ENCODE results near the gene TSPAN18.

The TSPAN18 gene

DNA sequence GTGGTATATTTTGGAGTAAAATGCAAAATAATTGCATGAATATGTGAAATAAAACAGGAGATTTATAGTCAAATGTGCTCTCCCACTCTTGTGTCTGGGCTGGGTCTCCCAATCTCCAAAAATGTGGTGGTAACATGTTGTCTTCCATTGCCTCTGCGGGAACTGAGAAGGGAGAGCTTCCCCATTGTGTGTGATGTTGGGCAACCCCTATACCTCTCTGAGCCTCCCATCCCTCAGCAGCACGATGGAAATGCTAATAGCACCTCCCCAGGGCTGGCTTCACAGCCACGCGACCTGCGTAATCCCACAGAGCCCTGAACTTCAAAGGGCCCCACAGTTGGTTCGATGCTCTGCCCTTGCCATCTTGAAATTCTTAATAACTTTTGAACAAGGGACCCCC lies 151.9 kb downstream of the TSPAN18 start:
- no peak overlapping the region for H3K27ac ChIP-seq (ENCODE audit: low read depth, low read length)
- peaks cover 6% of the 10 kb centered on the region for H3K27me3 ChIP-seq (ENCODE audit: control insufficient read depth, low read length)
- TF ChIP-seq, protein P1, sequence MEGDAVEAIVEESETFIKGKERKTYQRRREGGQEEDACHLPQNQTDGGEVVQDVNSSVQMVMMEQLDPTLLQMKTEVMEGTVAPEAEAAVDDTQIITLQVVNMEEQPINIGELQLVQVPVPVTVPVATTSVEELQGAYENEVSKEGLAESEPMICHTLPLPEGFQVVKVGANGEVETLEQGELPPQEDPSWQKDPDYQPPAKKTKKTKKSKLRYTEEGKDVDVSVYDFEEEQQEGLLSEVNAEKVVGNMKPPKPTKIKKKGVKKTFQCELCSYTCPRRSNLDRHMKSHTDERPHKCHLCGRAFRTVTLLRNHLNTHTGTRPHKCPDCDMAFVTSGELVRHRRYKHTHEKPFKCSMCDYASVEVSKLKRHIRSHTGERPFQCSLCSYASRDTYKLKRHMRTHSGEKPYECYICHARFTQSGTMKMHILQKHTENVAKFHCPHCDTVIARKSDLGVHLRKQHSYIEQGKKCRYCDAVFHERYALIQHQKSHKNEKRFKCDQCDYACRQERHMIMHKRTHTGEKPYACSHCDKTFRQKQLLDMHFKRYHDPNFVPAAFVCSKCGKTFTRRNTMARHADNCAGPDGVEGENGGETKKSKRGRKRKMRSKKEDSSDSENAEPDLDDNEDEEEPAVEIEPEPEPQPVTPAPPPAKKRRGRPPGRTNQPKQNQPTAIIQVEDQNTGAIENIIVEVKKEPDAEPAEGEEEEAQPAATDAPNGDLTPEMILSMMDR (IDR thresholded peaks at IDR 0.05; ENCODE audit: low read depth, low read length, poor library complexity, severe bottlenecking): no peak
- no peak for TF ChIP-seq EZH2phosphoT487 (IDR thresholded peaks at IDR 0.05; ENCODE audit: borderline replicate concordance, low read length)
- no peak overlapping the region for H3K4me3 ChIP-seq (ENCODE audit: low read length)
- no peaks in the 10 kb centered on the region for H3F3A ChIP-seq (ENCODE audit: control insufficient read depth, insufficient read depth)
- no peaks in the 10 kb centered on the region for H3K36me3 ChIP-seq (ENCODE audit: control insufficient read depth, low read length)
- no peaks in the 10 kb centered on the region for H4K20me1 ChIP-seq (ENCODE audit: control insufficient read depth, insufficient read depth, low read depth, low read length)
- H3K79me2 ChIP-seq (ENCODE audit: control insufficient read depth, low read length): no peaks in the 10 kb centered on the region
- no peaks in the 10 kb centered on the region for H3K9me3 ChIP-seq (ENCODE audit: control insufficient read depth, insufficient read depth, low read length)
- H3K9me2 ChIP-seq (replicated peaks; ENCODE audit: control insufficient read depth, low read length): no peaks in the 10 kb centered on the region
- no peak overlapping the region for H3K4me2 ChIP-seq (ENCODE audit: low read length)
- H3K4me1 ChIP-seq (ENCODE audit: control insufficient read depth, low read length): no peaks in the 10 kb centered on the region

DNA sequence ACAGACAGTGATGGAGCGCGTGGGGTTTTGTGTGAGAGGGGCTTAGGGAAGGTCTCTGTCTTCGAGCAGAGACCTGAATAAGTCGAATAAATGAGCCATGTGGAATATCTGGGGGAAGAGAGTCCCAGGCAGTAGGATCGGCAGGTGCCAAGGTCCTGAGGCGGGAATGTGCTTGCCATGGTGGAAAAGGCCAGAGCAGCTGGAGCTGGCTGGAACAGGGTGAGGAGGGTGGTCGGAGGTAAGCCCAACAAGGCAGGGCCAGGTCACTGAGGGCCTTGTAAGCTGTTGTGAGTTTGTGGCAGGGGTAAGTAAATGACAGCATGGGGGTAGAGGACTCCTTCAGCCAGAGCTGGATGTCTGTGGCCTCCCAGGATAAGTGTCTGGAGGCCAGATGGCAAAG lies 152.7 kb downstream of the TSPAN18 start:
- Histone ChIP-seq H3K9me2 (replicated peaks; ENCODE audit: control insufficient read depth, low read length) (no peaks in the 10 kb centered on the region), H4K20me1 (ENCODE audit: control insufficient read depth, insufficient read depth, low read depth, low read length) (no peaks in the 10 kb centered on the region), H3K4me2 (ENCODE audit: low read length) (no peak overlapping the region), H3F3A (ENCODE audit: control insufficient read depth, insufficient read depth) (no peaks in the 10 kb centered on the region), H3K27me3 (ENCODE audit: control insufficient read depth, low read length) (peaks cover 9% of the 10 kb centered on the region), H3K36me3 (ENCODE audit: control insufficient read depth, low read length) (no peaks in the 10 kb centered on the region), H3K4me3 (ENCODE audit: low read length) (no peak overlapping the region), H3K9me3 (ENCODE audit: control insufficient read depth, insufficient read depth, low read length) (no peaks in the 10 kb centered on the region), H3K79me2 (ENCODE audit: control insufficient read depth, low read length) (no peaks in the 10 kb centered on the region), H3K27ac (ENCODE audit: low read depth, low read length) (no peak overlapping the region), H3K4me1 (ENCODE audit: control insufficient read depth, low read length) (no peaks in the 10 kb centered on the region)
- TF ChIP-seq, protein P1 (IDR thresholded peaks at IDR 0.05; ENCODE audit: low read depth, low read length, poor library complexity, severe bottlenecking): no peak
- no peak for TF ChIP-seq EZH2phosphoT487 (IDR thresholded peaks at IDR 0.05; ENCODE audit: borderline replicate concordance, low read length)

DNA sequence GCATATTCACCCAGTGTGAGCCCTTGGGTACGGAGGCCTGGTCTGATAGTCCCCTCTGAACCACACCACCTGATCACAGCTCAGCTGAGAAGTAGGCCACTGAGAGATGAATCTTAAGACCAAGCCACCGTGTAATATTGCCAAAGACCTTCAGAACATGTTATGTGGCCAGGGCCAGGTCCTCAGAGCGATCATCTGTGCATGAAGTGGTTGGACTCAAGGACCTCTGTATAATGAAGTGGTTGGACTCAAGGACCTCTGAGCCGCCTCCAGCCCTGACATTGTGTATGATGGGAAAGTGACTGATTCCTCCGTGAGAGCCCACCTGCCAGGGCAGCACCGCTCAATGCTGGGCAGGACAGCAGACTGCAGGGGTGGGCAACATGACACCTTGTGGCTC lies 153.7 kb downstream of the TSPAN18 start:
- Histone ChIP-seq H3K4me3 (ENCODE audit: low read length) (no peak overlapping the region), H3K27me3 (ENCODE audit: control insufficient read depth, low read length) (peaks cover 9% of the 10 kb centered on the region), H3K9me2 (replicated peaks; ENCODE audit: control insufficient read depth, low read length) (no peaks in the 10 kb centered on the region), H3K4me1 (ENCODE audit: control insufficient read depth, low read length) (no peaks in the 10 kb centered on the region), H4K20me1 (ENCODE audit: control insufficient read depth, insufficient read depth, low read depth, low read length) (no peaks in the 10 kb centered on the region), H3K4me2 (ENCODE audit: low read length) (no peak overlapping the region), H3K9me3 (ENCODE audit: control insufficient read depth, insufficient read depth, low read length) (no peaks in the 10 kb centered on the region), H3K27ac (ENCODE audit: low read depth, low read length) (no peak overlapping the region), H3K36me3 (ENCODE audit: control insufficient read depth, low read length) (no peaks in the 10 kb centered on the region), H3K79me2 (ENCODE audit: control insufficient read depth, low read length) (no peaks in the 10 kb centered on the region), H3F3A (ENCODE audit: control insufficient read depth, insufficient read depth) (no peaks in the 10 kb centered on the region)
- no peak for TF ChIP-seq EZH2phosphoT487 (IDR thresholded peaks at IDR 0.05; ENCODE audit: borderline replicate concordance, low read length)
- TF ChIP-seq, protein P1 (IDR thresholded peaks at IDR 0.05; ENCODE audit: low read depth, low read length, poor library complexity, severe bottlenecking): no peak

DNA sequence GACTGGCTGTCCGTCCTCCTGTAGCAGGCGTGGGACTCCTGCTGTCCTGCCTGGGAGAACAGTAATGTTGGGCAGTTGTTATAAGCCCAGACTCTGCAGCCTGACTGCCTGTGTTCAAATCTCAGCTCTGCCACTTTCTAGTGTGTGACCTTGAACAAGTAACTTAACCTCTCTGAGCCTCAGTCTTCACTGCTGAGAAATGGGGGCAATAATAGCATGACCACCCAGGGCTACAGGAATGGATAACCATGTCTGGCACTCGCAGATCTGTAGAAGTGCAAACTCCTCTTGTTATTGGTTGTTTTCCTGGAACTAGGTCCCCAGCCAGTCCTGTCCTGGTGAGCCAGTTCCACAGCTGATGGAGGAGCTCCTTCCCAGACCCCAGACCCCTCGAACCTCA lies 154.2 kb downstream of the TSPAN18 start:
- H3K4me3 ChIP-seq (ENCODE audit: low read length): no peak overlapping the region
- H3K36me3 ChIP-seq (ENCODE audit: control insufficient read depth, low read length): no peaks in the 10 kb centered on the region
- H3K27ac ChIP-seq (ENCODE audit: low read depth, low read length): no peak overlapping the region
- TF ChIP-seq, protein P1 (IDR thresholded peaks at IDR 0.05; ENCODE audit: low read depth, low read length, poor library complexity, severe bottlenecking): no peak
- TF ChIP-seq EZH2phosphoT487 (IDR thresholded peaks at IDR 0.05; ENCODE audit: borderline replicate concordance, low read length): no peak
- H3K9me2 ChIP-seq (replicated peaks; ENCODE audit: control insufficient read depth, low read length): no peaks in the 10 kb centered on the region
- H3K79me2 ChIP-seq (ENCODE audit: control insufficient read depth, low read length): no peaks in the 10 kb centered on the region
- no peaks in the 10 kb centered on the region for H4K20me1 ChIP-seq (ENCODE audit: control insufficient read depth, insufficient read depth, low read depth, low read length)
- H3K4me1 ChIP-seq (ENCODE audit: control insufficient read depth, low read length): no peaks in the 10 kb centered on the region
- H3K27me3 ChIP-seq (ENCODE audit: control insufficient read depth, low read length): peaks cover 9% of the 10 kb centered on the region
- no peaks in the 10 kb centered on the region for H3K9me3 ChIP-seq (ENCODE audit: control insufficient read depth, insufficient read depth, low read length)
- no peak overlapping the region for H3K4me2 ChIP-seq (ENCODE audit: low read length)
- H3F3A ChIP-seq (ENCODE audit: control insufficient read depth, insufficient read depth): no peaks in the 10 kb centered on the region

All from DOHH2 (cell line).